Measurements from ENCODE around the gene NOTCH1.

Gene NOTCH1

DNA sequence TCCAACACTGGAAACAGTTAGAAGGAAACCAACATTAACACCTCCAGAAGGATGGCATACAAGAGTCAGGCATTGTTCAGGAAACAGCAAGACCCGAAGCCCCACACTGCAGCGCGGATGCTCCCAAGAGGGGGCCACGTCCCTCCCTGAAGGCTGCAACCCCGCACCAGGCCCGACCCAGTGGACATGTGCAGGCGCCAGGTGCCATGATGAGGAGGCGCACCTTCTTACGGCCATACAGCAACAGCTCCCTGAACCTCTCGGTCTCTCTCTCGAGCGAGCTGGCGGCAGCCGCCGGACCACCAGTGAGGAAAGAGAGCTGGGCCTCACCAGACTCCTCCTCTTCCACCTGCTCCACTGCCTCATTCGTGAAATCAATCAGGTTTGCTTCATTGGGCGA, 83.2 kb downstream of the NOTCH1 start:
- Histone ChIP-seq H3K4me3 (IDR thresholded peaks at IDR 0.05; ENCODE audit: insufficient read depth, low read depth, low read length) (no peak overlapping the region), H3K36me3 (ENCODE audit: insufficient read depth) (peaks cover 14% of the 10 kb centered on the region; the same call in 1 of the 2 replicates), H3K9ac (no peak overlapping the region), H3K4me1 (ENCODE audit: low read depth, poor library complexity, severe bottlenecking) (no peaks in the 10 kb centered on the region), H3K79me2 (ENCODE audit: insufficient read depth, low read depth) (no peaks in the 10 kb centered on the region), H4K20me1 (ENCODE audit: insufficient read depth) (no peaks in the 10 kb centered on the region), H2AFZ (ENCODE audit: low read depth) (no peak overlapping the region), H3K27me3 (ENCODE audit: insufficient read depth, low read depth) (no peaks in the 10 kb centered on the region), H3K27ac (no peak overlapping the region), H3K4me2 (no peak overlapping the region)
- TF ChIP-seq, protein P1, sequence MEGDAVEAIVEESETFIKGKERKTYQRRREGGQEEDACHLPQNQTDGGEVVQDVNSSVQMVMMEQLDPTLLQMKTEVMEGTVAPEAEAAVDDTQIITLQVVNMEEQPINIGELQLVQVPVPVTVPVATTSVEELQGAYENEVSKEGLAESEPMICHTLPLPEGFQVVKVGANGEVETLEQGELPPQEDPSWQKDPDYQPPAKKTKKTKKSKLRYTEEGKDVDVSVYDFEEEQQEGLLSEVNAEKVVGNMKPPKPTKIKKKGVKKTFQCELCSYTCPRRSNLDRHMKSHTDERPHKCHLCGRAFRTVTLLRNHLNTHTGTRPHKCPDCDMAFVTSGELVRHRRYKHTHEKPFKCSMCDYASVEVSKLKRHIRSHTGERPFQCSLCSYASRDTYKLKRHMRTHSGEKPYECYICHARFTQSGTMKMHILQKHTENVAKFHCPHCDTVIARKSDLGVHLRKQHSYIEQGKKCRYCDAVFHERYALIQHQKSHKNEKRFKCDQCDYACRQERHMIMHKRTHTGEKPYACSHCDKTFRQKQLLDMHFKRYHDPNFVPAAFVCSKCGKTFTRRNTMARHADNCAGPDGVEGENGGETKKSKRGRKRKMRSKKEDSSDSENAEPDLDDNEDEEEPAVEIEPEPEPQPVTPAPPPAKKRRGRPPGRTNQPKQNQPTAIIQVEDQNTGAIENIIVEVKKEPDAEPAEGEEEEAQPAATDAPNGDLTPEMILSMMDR (conservative IDR thresholded peaks at IDR 0.05; ENCODE audit: low read depth, low read length), result no peak

DNA sequence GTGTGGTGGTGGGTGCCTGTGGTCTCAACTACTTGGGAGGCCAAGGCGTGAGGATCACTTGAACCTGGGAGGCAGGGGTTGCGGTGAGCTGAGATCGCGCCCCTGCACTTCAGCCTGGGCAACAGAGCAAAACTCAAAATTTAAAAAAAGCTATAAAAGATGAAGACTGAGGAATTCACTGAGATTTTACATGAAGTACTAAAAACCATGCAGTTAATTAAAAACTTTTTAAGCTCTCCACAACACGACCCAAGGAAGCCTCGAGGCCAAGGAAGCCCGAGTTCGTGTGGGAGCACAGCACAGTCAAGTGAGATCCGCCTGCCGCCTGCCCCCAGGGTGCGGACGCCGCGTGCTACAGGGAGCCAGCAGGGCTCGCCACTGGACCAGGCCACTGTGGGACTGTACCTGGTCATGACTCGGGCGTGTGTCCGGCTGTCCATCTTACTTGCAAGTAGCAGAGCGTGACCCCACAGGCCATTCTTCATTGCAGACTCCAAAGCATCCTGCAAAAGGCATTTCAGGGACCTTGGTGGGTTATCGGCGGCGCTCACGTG, 85.0 kb downstream of the NOTCH1 start:
- H3K36me3 ChIP-seq (ENCODE audit: insufficient read depth), result peaks cover 26% of the 10 kb centered on the region; the same call in 1 of the 2 replicates
- no peak overlapping the region for H3K9ac ChIP-seq
- no peak overlapping the region for H3K4me3 ChIP-seq (IDR thresholded peaks at IDR 0.05; ENCODE audit: insufficient read depth, low read depth, low read length)
- H2AFZ ChIP-seq (ENCODE audit: low read depth), result no peak overlapping the region
- no peaks in the 10 kb centered on the region for H3K4me1 ChIP-seq (ENCODE audit: low read depth, poor library complexity, severe bottlenecking)
- no peak overlapping the region for H3K4me2 ChIP-seq
- no peaks in the 10 kb centered on the region for H3K79me2 ChIP-seq (ENCODE audit: insufficient read depth, low read depth)
- no peaks in the 10 kb centered on the region for H4K20me1 ChIP-seq (ENCODE audit: insufficient read depth)
- TF ChIP-seq, protein P1 (conservative IDR thresholded peaks at IDR 0.05; ENCODE audit: low read depth, low read length), result no peak
- no peak overlapping the region for H3K27ac ChIP-seq
- H3K27me3 ChIP-seq (ENCODE audit: insufficient read depth, low read depth), result no peaks in the 10 kb centered on the region

DNA sequence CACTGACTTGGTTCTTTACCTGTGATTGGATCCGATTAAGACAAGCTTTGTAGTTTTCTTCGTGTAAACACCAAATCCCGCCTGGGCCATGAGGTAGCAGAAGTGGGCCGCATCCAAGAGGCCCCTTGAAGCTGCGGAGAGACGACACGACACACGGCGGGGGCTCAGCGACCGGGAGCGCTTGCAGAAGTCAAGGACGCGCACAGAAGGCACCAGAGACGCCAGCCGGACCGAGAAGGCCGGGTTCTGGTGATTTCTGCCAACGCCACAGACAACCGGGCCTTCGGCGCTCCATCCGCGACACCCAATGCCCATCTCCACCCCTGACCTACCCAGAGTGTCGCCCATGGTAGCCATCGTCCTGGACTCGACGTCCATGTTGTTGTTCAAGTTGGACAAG, 86.4 kb downstream of the NOTCH1 start:
- Histone ChIP-seq H3K4me1 (ENCODE audit: low read depth, poor library complexity, severe bottlenecking) (no peaks in the 10 kb centered on the region), H2AFZ (ENCODE audit: low read depth) (no peak overlapping the region), H4K20me1 (ENCODE audit: insufficient read depth) (no peaks in the 10 kb centered on the region), H3K36me3 (ENCODE audit: insufficient read depth) (peaks cover 21% of the 10 kb centered on the region; the same call in 1 of the 2 replicates), H3K9ac (no peak overlapping the region), H3K4me3 (IDR thresholded peaks at IDR 0.05; ENCODE audit: insufficient read depth, low read depth, low read length) (no peak overlapping the region), H3K27me3 (ENCODE audit: insufficient read depth, low read depth) (no peaks in the 10 kb centered on the region), H3K27ac (no peak overlapping the region), H3K4me2 (no peak overlapping the region), H3K79me2 (ENCODE audit: insufficient read depth, low read depth) (no peaks in the 10 kb centered on the region)
- TF ChIP-seq, protein P1 (conservative IDR thresholded peaks at IDR 0.05; ENCODE audit: low read depth, low read length), result no peak

DNA sequence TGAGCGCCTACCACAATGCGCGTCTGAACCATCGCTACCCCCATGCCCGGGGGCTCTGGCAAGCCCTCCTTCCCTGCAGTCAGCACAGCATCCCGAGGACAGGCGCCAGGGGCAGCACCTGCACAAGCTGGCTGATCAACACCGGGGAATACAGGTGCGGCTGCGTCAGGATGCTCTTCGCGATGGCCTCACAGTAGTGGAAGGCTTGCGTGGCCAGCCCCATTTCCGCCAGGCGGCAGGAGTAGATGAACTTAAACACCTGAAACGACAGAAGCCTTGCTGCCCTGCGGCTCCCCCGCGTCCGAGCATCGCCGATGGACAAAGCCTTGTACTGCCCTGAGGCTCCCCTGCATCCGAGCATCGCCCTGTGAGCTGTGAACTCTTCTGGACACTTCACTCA, 88.5 kb downstream of the NOTCH1 start:
- no peak overlapping the region for H3K4me2 ChIP-seq
- H3K27ac ChIP-seq, result no peak overlapping the region
- no peak overlapping the region for H2AFZ ChIP-seq (ENCODE audit: low read depth)
- H3K9ac ChIP-seq, result no peak overlapping the region
- TF ChIP-seq, protein P1 (conservative IDR thresholded peaks at IDR 0.05; ENCODE audit: low read depth, low read length), result no peak
- no peaks in the 10 kb centered on the region for H3K79me2 ChIP-seq (ENCODE audit: insufficient read depth, low read depth)
- no peaks in the 10 kb centered on the region for H4K20me1 ChIP-seq (ENCODE audit: insufficient read depth)
- peaks cover 21% of the 10 kb centered on the region; the same call in 1 of the 2 replicates for H3K36me3 ChIP-seq (ENCODE audit: insufficient read depth)
- no peaks in the 10 kb centered on the region for H3K4me1 ChIP-seq (ENCODE audit: low read depth, poor library complexity, severe bottlenecking)
- H3K4me3 ChIP-seq (IDR thresholded peaks at IDR 0.05; ENCODE audit: insufficient read depth, low read depth, low read length), result no peak overlapping the region
- H3K27me3 ChIP-seq (ENCODE audit: insufficient read depth, low read depth), result no peaks in the 10 kb centered on the region
